Measurements from ENCODE around the gene ALPP. TPM values are rescaled to one million over a fixed set of nuclear protein-coding genes. Genes with fewer than 3 reads are reported as not detected.

The ALPP gene
- total and polyA plus RNA-seq, 7 donors = not detected

DNA sequence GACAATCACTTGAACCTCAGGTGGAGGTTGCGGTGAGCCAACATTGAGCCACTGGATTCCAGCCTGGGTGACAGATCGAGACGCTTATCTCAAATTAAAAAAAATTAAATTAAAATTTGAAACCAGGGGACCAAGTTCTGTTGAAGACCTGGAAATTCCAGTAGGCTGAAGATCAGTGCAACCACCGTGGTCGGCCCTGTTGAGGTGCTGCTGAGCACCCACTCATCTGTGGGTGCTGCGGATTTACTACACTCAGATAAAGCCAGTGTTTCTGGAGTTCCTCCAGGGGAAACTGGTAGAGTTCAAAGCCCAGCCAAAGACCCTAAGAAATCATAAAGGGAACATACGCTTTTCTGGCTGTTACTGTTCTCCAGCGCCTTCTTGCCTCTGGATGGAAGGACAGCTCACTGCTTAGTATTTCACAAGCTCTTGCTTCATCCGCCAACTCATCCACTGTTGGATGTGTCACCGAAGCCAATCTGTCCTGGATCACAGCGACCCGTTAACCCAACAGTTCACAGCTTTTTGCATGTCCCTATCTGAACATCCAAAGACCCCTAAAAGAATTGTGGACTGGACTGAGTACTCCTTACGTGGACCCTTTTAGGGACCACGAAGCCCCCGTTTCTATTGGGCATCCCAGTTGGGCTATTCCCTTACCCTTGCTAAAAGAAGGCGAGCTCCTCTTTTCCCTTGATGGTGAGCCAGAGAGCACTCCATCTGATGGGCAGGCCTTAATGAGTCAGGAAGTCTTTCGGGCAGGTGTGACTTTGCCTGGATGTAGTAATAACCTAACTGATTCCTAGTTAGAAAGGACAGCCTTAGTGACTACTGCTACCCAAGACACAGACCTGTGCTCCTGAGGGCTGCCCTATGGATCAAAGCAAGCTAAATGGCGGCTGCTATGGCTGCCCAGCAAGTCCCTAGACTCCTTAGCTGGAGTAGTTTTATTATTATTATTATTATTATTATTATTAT lies 6.0 kb upstream of the ALPP start:
- ATAC-seq (no peak), DNase-seq (no peak)
- Histone ChIP-seq H3K27ac (no peak overlapping the region), H3K4me1 (no peaks in the 10 kb centered on the region), H3K9me3 (no peaks in the 10 kb centered on the region), H3K36me3 (ENCODE audit: insufficient read depth in 1 of 2, low read depth in 1 of 2) (no peaks in the 10 kb centered on the region), H3K27me3 (ENCODE audit: insufficient read depth in 3 of 3, low read length in 2 of 3) (no peaks in the 10 kb centered on the region), H3K4me3 (no peak overlapping the region)
- whole genome bisulfite sequencing, 3 donors = 90 to 94% (median 92%) methylated on average over 18 of the region's 18 CpGs
- intact Hi-C loops (cut with DNase I) = no loop called here
- TF ChIP-seq, protein P1, sequence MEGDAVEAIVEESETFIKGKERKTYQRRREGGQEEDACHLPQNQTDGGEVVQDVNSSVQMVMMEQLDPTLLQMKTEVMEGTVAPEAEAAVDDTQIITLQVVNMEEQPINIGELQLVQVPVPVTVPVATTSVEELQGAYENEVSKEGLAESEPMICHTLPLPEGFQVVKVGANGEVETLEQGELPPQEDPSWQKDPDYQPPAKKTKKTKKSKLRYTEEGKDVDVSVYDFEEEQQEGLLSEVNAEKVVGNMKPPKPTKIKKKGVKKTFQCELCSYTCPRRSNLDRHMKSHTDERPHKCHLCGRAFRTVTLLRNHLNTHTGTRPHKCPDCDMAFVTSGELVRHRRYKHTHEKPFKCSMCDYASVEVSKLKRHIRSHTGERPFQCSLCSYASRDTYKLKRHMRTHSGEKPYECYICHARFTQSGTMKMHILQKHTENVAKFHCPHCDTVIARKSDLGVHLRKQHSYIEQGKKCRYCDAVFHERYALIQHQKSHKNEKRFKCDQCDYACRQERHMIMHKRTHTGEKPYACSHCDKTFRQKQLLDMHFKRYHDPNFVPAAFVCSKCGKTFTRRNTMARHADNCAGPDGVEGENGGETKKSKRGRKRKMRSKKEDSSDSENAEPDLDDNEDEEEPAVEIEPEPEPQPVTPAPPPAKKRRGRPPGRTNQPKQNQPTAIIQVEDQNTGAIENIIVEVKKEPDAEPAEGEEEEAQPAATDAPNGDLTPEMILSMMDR (IDR thresholded peaks at IDR 0.05) = no peak

- 85 to 90% (median 90%) methylated on average over 1 of the region's 1 CpG for WGBS, 3 donors
- TF ChIP-seq, protein P1 (IDR thresholded peaks at IDR 0.05) = no peak
- no peaks in the 10 kb centered on the region for H3K36me3 ChIP-seq (ENCODE audit: insufficient read depth in 1 of 2, low read depth in 1 of 2)
- DNase-seq (no peak), ATAC-seq (no peak)
- H3K9me3 ChIP-seq = no peaks in the 10 kb centered on the region
- intact Hi-C loops (cut with DNase I) = no loop called here
- no peaks in the 10 kb centered on the region for H3K27me3 ChIP-seq (ENCODE audit: insufficient read depth in 3 of 3, low read length in 2 of 3)
- no peaks in the 10 kb centered on the region for H3K4me1 ChIP-seq
- H3K4me3 ChIP-seq = no peak overlapping the region
- no peak overlapping the region for H3K27ac ChIP-seq
Measured at GRCh38 chr2:232374356-232374755, 4.2 kb upstream of the ALPP start.

DNA sequence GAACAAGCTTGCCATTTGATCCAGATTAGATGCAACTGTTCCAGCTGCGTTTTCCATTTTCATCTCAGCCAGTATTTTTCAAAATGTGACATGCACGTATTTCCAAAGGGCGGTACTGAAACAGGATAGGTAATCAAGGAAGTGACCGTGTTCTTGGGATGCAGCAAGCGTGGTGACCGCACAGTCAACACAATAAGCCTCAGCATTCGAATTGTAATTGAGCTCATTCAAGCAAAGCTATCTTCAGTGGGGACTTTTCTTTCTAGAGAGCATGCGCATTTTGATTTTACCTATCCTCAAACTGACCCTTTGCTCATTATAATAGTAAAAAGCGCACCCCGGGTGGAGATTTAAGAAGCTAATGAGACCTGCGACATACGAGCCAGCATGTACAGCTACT lies 3.4 kb upstream of the ALPP start:
- no peaks in the 10 kb centered on the region for H3K9me3 ChIP-seq
- no peaks in the 10 kb centered on the region for H3K36me3 ChIP-seq (ENCODE audit: insufficient read depth in 1 of 2, low read depth in 1 of 2)
- H3K27ac ChIP-seq = no peak overlapping the region
- WGBS, 3 donors = 58 to 64% (median 61%) methylated on average over 12 of the region's 12 CpGs
- intact Hi-C loops (cut with DNase I) = no loop called here
- peaks cover 0 to 2% (median 0%) of the 10 kb centered on the region in 3 donors for H3K27me3 ChIP-seq (ENCODE audit: insufficient read depth in 3 of 3, low read length in 2 of 3)
- no peak overlapping the region for H3K4me3 ChIP-seq
- ATAC-seq (no peak), DNase-seq (no peak)
- TF ChIP-seq, protein P1 (IDR thresholded peaks at IDR 0.05) = no peak
- H3K4me1 ChIP-seq = no peaks in the 10 kb centered on the region

- H3K9me3 ChIP-seq = no peaks in the 10 kb centered on the region
- no peaks in the 10 kb centered on the region for H3K36me3 ChIP-seq (ENCODE audit: insufficient read depth in 1 of 2, low read depth in 1 of 2)
- peaks cover 0 to 3% (median under 1%) of the 10 kb centered on the region in 3 donors for H3K27me3 ChIP-seq (ENCODE audit: insufficient read depth in 3 of 3, low read length in 2 of 3)
- DNase-seq (peak in 1 of 2 donors; percentile 23), ATAC-seq (no peak)
- TF ChIP-seq, protein P1 (IDR thresholded peaks at IDR 0.05) = no peak
- no peak overlapping the region for H3K27ac ChIP-seq
- intact Hi-C loops (cut with DNase I) = no loop called here
- H3K4me1 ChIP-seq = no peaks in the 10 kb centered on the region
- WGBS, 3 donors = 88% methylated on average over 4 of the region's 4 CpGs
- no peak overlapping the region for H3K4me3 ChIP-seq
Measured at GRCh38 chr2:232376260-232376659, 2.3 kb upstream of the ALPP start.

Data from psoas muscle (tissue), 8 donors.